NK-92 treated with Interleukin-12 subunit alpha and Interleukin-12 subunit beta, amount 100 ng/mL, for 24 hours (cell line): ENCODE measurements around the gene TTC13.

Experiments used
- DNase-seq: peaks from one replicate; lab custom pipeline; 2025; lab: John Stamatoyannopoulos, UW

The TTC13 gene

GRCh38 chr1:230906226-230906625, 72.4 kb downstream of the TTC13 start:
- no peak for DNase-seq

GRCh38 chr1:230905733-230906132, 72.9 kb downstream of the TTC13 start:
- no peak for DNase-seq

- no peak for DNase-seq
These were observed 76.2 kb downstream of the TTC13 start for GRCh38 chr1:230902349-230902923.

- no peak for DNase-seq
These were observed 77.0 kb downstream of the TTC13 start for GRCh38 chr1:230901671-230902070.

- DNase-seq, result no peak
These were observed 77.7 kb downstream of the TTC13 start for GRCh38 chr1:230900984-230901383.

- DNase-seq, result no peak
These were observed 78.8 kb downstream of the TTC13 start for GRCh38 chr1:230899841-230900251.

GRCh38 chr1:230898748-230899147, 79.9 kb downstream of the TTC13 start:
- DNase-seq, result no peak

- DNase-seq, result no peak
These were observed 80.5 kb downstream of the TTC13 start for GRCh38 chr1:230898144-230898543.

GRCh38 chr1:230896779-230897178, 81.9 kb downstream of the TTC13 start:
- no peak for DNase-seq

GRCh38 chr1:230895452-230895851, 83.2 kb downstream of the TTC13 start:
- no peak for DNase-seq

GRCh38 chr1:230894664-230895063, 84.0 kb downstream of the TTC13 start:
- no peak for DNase-seq

- DNase-seq, result no peak
These were observed 84.6 kb downstream of the TTC13 start for GRCh38 chr1:230894032-230894431.

GRCh38 chr1:230892018-230892491, 86.6 kb downstream of the TTC13 start:
- DNase-seq, result no peak

GRCh38 chr1:230891413-230891812, 87.2 kb downstream of the TTC13 start:
- no peak for DNase-seq

- no peak for DNase-seq
These were observed 94.0 kb downstream of the TTC13 start for GRCh38 chr1:230884646-230885045.

GRCh38 chr1:230883967-230884366, 94.7 kb downstream of the TTC13 start:
- no peak for DNase-seq

- no peak for DNase-seq
These were observed 98.9 kb downstream of the TTC13 start for GRCh38 chr1:230879778-230880177.

- DNase-seq, result no peak
These were observed 100.1 kb downstream of the TTC13 start for GRCh38 chr1:230878591-230878990.

- no peak for DNase-seq
These were observed 100.6 kb downstream of the TTC13 start for GRCh38 chr1:230877924-230878590.

- DNase-seq, result no peak
These were observed 101.3 kb downstream of the TTC13 start for GRCh38 chr1:230877146-230877923.

- DNase-seq, result no peak
These were observed 102.0 kb downstream of the TTC13 start for GRCh38 chr1:230876660-230877059.

GRCh38 chr1:230875370-230875769, 103.3 kb downstream of the TTC13 start:
- DNase-seq, result no peak

GRCh38 chr1:230870916-230871315, 107.7 kb downstream of the TTC13 start:
- DNase-seq, result no peak
